Kidney tubule cell (primary cell): ENCODE measurements around the gene SURF4.
"Not testable (repeated sequence)": the region's sequence is repeated elsewhere in the genome, so short reads cannot be mapped to it uniquely, and the experiment has no call there.

Source experiments
- DNase-seq: peaks from one replicate; pipeline ENCODE4 v3.0.0-alpha.2; 2018; ENCODE audit warnings: low spot score

Gene SURF4

DNA sequence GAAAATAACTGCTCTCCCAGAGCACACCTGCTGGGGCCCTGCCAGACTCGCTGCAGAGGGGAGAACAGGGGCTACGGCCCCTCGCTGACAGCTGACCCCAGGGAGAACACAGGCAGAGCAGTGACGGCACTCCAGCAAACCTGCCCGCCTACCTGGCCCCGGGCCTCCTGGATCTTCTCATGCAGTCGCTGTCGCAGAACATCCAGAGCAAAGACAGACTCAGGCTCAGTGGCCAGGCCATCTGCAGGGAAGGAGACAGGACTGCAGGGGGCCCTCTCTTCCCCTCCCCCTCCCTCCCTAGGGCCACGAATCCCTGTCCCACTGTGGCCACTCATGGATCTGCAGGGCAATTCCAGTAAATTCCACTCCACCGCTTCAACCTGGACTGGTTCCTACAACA is 42.3 kb downstream of the SURF4 start:
- no peak for DNase-seq

DNA sequence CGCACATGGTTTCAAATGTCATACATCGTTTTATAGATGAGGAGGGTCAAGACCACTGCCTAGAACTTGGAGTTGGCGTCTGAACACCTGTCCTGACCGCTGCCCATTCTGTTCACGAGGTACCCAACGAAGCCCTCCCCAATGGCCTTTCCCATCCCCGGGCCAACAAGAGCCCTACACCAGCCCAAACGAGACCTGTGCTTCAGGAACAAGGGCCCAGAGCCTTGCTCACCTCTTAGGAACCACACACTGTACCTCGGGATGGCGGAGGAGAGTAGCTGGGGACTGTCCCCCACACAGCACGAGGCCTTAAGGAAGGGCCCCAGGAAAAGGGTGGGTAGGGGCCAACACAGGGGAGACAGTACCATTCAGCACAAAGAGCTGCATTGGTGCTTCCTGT is 42.8 kb downstream of the SURF4 start:
- no peak for DNase-seq

DNA sequence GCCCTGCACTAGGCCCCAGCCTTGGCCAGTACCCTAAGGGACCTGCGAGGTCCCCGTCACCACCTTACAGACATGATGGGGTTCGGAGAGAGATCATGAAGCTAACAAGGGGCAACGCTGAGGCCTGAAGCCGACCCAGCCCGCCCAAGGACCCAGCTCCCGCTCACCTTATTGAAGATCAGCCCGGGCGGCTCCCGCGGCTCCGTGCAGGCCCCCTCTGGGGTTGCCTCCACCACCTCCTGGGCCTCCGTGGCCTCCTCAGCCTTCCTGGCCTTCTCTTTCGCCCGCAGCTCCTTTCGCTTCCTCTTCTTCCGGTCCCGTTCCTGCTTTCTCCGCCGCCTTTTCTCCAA is 43.5 kb downstream of the SURF4 start:
- DNase-seq = no peak

DNA sequence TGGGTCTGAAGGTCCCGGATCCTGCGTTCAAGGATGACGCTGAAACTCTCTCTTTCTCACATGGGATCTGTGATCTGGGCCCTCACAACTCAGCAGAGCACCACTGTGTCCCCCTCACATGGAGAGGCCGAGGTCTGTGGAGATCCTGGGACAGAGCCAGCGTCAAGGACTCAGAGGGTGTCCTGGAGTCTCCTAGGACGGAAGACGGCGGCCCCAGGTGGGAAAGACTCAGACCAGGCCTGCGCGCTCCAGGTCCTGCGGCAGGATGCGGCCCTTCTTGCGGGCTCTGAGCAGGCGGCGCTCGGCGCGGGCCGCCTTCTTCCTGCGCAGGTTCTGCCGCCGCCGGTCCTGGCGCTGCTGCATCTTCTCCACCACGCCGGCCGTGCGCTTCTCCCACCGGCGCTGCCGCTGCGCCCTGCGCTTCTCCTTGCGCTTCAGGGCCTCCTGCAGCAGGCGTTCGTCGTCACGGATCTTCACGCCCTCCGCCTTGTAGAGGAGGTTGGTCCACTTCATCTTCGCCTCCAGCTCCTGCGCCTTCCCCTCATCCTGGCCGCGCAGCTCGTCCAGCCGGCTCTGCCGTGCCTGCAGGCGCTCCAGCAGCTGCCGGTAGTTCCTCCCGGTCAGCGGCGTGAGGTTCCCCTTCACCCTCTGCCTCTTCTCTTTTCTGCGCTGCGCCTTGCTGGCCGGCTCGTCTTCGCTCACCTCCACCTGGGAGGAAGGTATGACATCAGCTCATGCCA is 44.0 kb downstream of the SURF4 start:
- DNase-seq = no peak

DNA sequence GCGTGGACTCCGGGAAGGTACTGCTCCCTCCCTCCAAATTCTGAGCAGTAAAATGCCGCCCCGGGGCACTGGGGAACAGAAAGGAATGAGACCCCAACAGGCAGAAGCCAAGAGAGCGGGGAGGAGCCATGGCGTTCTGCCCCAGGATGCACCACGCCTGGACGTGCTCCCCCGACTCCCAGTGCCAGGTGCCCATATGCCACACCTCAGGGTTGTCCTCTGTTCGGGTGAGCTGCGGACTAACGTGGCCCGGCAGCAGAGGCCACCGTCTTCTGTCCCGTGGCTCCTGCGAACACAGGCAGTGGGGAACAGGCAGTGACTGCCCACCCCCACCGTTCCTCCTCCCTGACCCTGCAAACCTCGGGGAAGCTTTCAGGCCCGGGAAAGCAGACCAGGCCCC is 44.6 kb downstream of the SURF4 start:
- DNase-seq = no peak

DNA sequence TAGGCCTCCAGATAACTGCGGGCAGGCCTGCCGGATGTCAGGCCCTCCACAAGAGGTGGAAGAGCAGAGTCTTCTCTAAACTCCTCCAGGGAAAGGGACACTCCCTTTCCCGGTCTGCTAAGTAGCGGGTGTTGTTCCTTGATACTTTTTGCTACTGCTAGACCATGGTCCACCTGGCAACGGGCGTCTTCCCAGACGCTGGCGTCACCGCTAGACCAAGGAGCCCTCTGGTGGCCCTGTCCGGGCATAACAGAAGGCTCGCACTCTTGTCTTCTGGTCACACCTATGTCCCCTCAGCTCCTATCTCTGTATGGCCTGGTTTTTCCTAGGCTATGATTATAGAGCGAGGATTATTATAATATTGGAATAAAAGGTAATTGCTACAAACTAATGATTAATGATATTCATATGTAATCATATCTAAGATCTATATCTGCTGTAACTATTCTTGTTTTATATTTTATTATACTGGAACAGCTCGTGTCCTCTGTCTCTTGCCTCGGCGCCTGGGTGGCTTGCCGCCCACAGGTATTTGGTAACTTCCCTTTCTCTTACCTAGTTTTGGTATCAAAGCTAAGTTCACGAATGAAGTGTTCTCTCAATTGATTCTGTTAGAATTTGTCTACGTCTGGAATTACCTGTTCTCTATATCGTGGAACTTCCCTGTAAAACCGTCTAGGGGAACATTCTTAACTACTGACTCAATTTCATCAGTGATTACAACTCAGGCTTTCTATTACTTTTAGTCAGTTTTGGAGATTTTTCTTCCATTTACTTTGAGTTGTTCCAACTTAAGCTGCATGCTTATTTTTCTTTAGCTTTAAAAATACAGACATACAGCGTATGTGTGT is 46.3 kb downstream of the SURF4 start:
- DNase-seq = peak; percentile 50

DNA sequence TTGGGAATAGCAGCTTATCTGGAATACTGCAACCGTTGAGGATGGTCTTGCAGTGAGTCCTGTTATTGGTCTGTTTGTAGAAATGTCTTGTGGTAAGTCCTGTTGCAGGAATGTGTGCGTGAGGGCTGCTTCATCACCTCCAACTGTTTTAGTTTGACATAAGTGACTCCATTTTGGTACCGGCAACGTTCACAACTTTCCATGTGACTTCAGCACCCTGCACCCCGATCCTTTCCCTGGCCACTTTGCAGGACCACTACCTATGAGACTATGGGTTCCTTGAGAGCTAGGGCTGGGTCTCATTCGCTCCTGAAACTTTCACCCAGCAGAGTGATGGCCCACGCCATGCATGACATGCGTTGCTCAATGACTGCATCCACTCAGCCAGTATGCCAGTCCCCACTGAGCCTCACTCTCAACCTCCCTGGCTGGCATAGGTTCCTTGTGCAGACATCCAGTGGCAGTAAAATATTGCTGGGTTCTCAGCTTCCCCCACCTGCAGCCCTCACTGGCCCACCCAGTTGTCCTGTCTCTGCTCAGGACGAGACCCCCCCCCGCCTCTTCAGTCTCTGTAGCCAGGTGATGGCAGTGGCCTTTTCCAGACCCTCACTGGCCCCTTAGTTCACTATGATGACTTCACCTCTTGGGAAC is 47.9 kb downstream of the SURF4 start:
- DNase-seq = no peak

DNA sequence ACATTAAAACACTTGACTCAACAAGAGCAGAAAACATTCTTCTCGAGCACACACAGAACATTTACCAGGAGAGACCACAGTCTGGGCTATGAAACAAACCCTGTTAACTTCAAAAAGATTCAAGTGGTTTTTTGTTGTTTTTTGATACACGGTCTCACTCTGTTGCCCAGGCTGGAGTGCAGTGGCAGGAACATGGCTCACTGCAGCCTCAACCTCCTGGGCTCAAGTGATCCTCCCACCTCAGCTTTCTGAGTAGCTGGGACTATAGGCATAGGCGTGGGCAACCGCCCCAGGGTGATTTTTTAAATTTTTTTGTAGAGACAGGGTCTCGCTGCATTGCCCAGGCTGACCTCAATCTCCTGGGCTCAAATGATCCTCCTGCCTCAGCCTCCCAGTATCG is 48.8 kb downstream of the SURF4 start:
- DNase-seq = not testable (repeated sequence)

DNA sequence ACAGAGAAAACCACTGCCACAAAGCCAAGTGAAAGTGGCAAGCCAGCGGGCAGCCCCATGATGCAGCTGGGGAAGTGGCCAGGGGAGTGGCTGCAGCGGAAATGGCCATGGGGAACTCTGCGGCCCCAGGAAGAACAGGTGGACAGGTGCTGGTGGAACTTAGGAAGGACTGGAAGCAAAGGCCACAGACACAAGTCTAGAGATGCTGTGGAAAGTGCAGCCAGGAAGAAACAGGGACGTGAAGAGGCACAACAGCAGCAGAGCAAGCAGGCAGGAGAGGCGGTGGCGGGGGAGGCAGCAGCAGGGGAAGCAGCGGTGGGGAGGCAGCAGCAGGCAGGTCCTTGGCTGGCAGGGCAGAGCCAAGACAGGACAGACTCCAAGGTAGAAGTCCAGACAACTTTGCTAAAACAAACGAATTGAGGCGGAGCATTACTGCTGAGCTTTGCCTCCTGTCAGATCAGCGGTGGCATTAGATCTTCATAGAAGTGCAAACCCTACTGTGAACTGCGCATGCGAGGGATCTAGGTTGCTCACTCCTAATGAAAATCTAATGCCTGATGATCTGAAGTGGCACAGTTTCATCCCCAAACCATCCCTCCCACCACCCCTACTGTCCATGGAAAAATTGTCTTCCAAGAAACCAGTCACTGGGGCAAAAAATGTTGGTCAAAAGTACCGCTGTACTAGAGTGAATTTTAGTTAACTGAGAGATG is 51.7 kb downstream of the SURF4 start:
- DNase-seq = no peak

DNA sequence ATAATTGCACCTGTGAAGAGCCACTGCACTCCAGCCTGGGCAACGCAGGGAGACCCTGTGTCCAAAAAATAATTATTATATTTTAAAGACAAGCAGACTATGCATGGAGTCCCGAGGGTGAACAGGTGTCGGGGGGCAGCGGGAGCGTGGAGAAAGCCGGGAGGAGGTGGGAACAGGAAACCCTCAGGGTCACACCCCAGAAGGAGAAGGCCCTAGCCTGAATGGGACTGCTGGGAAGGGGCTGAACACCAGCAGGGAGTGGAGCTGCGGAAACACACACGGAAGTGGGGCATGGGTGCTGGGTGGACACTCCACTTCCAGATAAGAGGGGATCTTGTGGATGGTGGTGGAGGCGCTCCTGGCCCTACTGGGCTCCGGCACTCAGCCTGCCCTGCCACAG is 52.6 kb downstream of the SURF4 start:
- no peak for DNase-seq

DNA sequence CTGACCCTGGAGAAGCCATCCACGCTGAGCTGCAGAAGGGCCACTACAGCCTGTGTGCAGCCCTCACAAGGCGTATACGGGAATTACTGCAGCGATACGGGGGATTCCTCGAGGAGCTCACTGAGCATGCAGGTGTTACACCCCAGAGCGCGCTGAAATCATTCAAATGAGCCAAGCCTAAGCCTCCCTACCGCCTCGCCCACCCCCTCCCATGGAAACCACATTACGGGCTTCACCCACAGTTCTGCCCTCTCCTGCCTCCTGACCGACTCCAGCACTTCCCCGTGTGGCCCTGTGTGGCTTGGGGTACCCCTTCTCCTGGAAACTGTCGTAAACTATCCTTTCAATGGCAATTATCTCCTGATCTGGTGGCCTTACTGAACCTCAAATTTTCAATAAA is 53.2 kb downstream of the SURF4 start:
- DNase-seq = no peak

DNA sequence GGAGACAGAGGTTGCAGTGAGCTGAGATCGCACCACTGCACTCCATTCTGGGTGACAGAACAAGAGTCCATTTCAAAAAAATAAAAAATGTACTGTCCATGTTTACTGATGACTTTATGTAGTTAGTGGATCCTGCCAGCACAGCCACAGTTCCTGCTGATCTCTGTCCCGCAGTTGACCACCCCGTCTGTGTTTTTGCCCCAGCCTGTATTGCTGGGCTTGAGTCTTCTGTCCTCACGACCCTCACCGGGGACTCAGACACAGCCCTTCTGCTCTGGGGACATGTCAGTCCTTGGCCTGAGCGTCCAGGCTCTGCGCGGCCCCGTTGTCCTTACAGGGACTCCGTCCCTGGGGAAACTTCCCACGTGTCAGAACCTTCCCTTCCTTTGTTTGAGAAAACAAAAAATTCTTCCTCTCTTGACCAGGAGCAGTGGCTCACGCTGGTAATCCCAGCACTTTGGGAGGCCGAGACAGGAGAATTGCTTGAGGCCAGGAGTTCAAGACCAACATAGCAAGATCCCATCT is 54.4 kb downstream of the SURF4 start:
- no peak for DNase-seq

DNA sequence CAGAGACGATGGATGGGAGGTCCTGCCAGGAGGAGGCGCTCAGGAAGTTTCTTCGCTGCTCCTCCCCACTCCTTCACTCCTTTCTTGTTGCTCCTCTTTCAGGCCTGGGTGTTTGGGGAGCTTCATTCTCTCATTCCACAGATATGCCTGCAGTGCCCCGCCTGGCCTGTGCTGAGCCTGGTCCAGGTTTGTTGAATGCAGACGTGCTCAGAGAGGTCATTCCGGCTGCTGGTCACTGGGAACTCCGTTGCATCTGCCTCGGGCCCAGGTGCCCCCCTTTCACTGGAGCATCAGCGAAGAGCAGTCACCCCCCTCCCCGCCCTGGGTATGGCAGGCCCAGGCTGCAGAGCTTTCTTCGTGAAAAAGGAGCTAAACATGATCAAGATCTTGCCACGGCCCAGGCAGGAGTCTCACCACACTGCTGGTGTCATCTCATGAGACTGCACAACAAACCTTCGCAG is 55.4 kb downstream of the SURF4 start:
- DNase-seq = no peak

DNA sequence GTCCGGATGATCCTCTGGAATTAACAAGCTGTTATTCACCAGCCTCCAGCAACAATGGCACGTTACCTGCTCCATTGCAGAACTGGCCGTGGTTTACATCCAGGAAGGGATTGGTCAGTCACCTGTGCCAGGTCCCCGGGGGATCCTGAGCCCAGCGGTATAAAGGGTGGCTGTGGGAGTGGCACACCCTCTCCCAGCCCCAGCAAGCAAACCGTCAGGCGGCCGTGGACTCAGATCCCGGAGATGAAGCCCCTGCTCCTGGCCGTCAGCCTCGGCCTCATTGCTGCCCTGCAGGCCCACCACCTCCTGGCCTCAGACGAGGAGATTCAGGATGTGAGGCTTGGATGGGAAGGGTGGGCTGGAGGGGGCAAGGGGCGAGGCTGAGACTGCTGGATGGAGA is 58.3 kb downstream of the SURF4 start:
- not testable (repeated sequence) for DNase-seq

DNA sequence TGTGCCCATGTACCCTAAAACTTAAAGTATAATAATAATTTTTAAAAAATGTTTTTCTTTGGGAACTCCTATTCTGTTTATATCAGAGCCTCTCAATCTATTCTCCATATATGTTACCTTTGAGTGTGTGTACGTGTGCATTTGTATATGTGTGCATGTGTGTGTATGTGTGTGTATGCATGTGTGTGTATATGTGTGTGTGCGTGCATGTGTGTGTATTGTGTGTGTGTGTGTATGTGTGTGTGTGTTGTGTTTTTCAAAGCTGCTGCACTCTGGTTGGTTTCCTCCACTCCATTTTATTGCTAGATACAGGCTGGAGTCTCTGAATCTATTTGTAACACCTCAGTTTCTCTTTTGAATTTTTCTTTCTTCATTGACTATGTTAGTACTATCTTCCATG is 59.9 kb downstream of the SURF4 start:
- no peak for DNase-seq
